Fibroblast of skin of left biceps (primary cell): Measurements from ENCODE around the gene SIDT1.

Experiments
- DNase-seq, 2 experiments: peaks; one replicate each; pipeline ENCODE4 v3.0.0-alpha.2; 2013; ENCODE audit warnings: low read depth in 2 of 2

SIDT1 gene

DNA sequence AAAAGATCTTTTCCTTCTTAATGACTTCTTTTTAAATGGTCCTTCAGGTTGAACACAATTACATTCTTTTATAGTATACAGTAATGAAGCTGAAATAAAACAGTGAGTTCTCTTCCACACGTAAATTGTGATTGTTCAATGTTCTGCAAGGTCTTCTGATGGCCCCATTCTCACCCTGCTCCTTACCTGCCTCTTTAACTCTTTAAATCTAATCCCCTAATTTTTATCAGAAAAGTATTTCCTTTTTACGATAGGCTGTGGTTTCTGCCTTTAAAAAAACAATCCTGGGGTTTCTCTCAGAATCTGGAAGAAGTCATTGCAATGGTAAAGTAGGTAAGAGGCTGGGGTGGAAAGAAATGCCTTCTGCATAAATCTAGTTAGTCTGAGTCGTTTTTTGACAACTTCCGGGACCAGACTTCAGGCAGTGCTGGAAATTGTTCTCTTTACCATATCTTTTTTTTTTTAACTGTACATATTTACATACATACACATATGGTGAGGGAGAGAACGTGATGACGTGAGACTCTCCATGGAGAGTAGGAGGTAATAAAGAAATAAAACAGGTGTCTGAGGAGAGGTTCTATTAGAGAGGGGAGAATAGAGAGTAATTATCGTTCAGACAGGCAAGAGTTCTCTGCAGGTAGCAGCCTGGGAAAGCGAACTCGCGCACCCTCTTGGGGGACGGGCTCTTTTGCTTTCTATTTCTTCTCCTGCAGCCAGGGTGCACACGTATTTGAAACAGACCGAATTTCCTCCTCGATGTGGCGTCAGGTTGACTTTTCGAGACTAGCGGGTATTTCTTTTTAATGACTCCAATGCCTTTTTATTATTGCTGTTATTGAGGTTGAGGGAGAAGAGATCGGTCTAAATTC is at the start of gene SIDT1:
Gene SIDT1, plus strand, starts transcription at position 730 of the 872 bp plus-strand sequence. CDS start 467 bp downstream, outside the sequence.
- DNase-seq, result no peak

DNA sequence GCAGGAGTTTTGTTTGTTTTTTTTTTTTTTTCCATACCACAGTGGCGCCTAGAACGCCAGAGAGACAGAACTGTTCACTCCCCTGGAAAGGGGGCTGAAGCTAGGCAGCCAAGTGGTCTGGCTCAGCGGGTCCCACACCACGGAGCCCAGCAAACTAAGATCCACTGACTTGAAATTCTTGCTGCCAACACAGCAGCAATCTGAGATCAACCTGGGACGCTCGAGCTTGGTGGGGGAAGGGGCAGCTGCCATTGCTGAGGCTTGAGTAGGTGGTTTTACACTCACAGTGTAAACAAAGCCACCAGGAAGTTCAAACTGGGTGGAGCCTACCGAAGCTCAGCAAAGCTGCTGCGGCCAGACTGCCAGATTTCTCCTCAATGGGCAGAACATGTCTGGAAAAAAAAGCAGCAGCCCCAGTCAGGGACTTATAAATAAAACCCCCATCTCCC is 47.2 kb upstream of the SIDT1 start:
- no peak for DNase-seq

DNA sequence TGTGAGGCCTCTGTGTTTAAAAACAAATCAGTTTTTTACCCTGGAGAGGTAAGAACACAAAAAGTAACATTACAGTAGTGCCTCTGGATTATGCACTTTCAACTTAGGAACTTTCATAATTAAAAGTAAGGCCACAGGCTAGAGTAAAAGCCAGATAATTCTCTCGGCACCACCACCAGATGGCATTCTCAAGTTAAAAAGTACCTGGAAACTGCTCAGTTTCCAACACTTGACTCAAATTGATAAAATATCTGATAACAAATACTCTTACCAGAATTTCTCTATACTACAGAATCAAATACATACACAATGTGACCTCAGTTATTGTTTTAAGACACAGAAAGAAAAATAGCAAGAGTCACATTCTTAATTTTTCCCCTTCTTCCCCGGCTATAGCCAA is 37.3 kb upstream of the SIDT1 start:
- DNase-seq, result no peak

DNA sequence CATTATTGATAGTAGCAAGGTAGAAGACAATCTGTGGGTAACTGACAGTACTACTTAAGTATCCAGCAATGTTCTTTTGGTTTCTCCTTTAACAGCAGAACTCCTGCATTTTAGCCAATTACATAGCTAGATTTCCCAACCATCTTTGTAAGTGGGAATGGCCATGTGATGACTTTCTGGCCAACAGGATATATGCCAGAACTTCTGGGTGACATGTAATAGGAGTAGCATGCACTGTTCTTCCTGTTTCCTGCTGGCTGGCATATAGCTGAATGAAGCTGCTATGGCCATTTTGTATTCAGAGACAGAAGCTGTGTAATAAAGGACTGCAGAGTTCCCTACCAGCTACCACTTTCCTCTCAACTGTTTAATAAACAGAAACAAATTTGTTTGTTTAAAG is 35.4 kb upstream of the SIDT1 start:
- no peak for DNase-seq

DNA sequence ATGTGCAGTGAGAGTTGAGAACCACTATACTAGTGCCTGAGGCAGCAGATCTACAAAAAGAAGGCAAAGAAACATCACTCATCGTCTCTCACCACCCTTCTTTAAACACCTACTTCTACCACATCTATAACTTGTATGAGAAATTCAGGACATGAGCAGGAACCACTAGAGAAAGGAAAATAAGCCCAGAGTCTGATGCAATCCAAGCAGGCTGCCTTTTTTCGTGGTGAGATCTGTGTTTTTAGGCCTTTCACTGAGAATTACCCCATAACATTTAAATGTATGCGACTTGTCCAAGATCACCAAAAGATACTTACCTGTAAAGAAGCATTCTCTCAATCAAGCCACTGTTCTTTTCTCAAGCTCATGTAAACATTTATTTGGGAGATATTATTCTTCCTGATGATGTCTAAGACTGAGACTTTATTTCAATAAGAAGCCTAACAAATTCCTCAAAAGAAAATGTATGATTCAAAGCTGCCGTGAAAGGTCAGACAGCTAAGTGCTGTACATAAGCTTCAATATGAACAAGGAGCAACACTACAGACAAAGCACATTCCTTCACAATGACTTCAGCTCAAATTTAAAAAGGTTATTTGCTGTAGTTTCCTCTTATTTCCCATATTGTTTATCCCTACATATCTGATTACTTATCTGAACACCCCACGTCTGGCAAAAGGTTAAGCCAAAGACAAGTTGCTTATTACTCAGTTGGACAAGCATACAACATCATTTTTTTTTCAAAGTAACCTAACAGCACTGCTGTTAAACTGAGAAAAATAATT is 33.9 kb upstream of the SIDT1 start:
- no peak for DNase-seq

DNA sequence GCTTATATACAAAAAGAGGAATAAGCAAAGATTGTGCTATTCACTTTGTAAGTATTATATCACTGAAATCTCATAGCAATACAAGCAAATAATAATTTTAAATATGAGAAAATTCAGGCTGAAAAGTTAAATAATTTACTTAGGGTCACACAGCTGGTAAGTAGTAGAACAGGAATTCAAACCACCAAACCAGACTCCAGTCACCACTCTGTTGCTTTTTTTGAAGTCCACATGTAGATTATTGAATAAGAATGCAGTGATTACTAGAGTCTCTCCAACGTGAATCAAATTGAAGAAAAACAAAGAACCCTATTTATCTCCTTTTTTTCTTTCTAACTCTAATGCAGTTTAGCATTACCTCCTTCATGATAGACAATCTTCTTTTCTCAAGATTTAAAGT is 33.3 kb upstream of the SIDT1 start:
- no peak for DNase-seq

DNA sequence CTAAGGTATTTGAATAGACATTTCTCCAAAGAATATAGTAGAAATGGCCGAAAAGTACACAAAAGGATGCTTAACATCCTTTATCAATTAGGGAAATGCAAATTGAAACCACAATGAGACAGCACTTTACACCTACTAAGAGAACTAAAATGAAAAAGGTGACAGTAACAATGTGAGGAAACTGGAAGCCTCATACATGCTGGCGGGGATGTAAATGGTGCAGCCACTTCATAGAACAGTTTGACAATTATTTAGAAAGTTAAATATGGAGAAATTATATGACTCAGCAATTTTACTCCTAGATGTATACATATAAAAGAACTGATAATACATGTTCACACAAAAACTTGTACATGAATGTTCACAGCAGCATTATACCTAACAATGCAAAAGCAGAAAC is 30.8 kb upstream of the SIDT1 start:
- no peak for DNase-seq

DNA sequence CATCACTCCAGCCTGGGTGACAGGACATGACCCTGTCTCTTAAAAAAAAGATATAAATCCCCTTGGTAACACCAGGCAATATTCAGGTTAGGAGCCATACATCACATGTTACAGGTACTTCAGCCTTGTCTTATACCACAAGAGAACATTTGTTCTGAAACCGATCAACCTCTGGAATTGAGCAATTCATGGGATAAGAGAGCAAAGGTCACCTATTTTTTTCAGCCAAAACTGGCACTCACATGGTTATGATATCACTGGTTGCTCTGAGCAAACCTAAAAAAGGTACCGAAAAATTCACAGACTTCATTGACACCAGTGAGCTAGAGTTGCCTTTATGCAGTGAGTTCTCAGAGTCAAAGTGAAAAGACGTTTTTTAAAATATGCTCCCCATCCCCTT is 26.5 kb upstream of the SIDT1 start:
- no peak for DNase-seq

DNA sequence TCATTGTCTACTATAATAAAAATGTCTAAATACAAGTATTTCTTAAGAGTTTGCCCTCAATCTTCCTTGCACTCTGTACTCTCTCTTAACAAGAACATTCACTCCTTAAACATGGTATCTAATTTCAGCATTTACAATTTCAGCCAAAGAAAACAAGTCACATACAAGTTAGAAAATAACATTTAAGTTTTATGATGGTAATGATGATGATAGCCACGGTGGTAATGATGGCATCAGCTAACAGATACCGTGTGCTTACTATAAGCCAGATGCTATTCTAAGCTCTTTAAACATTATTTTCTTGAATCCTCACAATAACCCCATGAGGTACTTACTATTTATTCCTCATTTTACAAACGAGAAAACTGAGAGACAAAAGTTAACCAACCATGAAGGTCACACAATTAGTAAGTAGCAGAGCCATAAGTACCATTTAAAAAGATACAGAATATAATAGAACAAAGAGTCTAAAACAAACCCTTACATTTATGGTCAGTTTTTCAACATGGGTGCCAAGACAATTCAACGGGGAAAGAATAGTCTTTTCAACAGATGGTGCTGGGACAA is 24.8 kb upstream of the SIDT1 start:
- DNase-seq, result no peak

DNA sequence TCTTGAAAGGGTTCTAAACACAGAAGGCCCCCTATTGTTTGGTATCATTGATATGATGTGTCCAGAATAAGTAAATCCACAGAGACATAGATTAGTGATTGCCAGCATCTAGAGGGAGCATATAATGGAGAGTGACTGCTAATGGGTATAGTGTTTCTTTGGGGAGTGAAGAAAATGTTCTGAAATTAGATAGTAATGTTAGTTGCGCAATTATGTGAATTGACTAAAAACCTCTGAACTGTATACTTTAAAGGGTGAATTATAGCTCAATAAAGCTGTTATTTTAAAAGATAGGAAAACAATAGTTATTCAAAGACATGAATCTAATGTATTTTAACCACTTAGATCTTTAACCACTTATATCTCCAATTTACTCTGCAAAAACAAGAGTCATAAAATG is 23.4 kb upstream of the SIDT1 start:
- DNase-seq, result no peak

DNA sequence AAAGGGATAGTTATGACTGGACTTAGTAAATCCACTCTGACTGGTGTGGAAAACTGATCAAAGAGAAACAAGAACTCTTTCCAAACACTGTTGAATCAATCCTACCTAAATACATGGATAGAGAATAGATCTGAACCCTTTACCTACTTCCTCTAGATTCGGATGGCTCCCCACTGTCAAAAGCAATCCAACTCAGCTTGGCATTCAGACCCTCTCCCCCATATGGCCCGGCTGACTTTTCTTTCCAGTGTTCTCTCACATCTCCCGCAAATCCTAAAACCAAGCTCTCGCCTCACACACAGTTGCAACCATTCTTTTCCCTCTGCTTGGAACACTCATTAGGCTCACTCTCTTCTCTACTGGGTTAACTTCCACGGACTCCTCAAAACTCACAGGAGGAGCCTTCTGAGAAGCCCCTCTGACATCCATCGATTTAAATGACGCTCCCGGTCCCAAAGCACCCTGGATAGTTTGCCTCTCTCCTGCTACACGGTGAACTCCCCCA is 18.0 kb upstream of the SIDT1 start:
- no peak for DNase-seq

DNA sequence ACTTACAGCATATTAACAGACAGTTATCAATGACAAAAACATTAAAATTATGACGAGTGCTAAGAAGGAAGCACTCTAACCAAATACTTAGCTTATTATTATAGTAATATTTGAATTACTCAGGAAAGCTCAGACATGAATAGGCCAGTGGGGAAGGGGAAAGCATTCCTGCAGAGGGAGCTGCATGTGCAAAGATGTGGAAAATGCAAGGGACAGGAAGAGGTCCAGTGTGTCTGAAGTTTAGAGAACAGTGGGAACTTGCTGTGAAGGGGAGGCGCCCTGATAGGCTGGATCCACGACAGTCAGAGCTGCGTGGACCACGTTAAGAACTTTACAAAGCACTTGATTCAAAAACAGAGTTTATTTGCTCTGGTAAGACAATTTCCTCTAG is 16.2 kb upstream of the SIDT1 start:
- DNase-seq, result no peak

DNA sequence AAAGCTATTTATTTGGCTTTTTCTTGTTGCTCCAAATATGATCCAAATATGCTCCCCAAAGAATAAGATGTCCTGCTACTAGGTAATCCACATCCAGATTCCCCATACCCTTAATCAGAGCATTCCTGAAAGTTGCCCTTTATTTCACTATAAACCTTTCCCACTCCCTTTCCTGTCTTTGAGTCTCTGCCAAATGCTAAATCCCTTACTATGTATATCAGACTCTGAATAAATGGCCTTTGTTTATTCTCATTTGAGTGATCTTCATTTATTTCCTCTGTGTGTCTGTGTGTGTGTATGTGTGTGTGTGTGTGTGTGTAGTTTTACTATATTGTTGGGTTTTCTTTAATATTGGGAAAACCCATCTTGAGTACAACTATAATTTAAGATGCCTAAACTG is 10.4 kb upstream of the SIDT1 start:
- DNase-seq, result no peak

DNA sequence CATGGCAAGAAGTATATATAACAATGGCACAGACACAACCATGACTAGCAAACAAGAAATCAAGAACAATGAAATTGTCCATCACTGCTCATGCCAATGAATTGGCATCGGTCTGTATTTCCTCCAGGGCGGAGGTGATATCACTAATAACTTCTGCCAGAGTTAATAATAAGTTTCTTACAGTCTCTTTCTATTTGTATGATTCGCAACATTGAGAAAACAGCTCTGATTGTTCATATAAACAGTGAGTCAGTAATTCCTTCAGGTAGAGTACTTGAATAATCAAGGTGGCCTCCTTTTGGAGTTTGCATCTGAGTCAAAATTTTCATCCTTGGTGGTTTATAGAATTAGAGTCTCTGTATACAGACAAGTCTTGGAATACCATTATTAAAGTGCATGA is 9.1 kb upstream of the SIDT1 start:
- DNase-seq, result no peak

DNA sequence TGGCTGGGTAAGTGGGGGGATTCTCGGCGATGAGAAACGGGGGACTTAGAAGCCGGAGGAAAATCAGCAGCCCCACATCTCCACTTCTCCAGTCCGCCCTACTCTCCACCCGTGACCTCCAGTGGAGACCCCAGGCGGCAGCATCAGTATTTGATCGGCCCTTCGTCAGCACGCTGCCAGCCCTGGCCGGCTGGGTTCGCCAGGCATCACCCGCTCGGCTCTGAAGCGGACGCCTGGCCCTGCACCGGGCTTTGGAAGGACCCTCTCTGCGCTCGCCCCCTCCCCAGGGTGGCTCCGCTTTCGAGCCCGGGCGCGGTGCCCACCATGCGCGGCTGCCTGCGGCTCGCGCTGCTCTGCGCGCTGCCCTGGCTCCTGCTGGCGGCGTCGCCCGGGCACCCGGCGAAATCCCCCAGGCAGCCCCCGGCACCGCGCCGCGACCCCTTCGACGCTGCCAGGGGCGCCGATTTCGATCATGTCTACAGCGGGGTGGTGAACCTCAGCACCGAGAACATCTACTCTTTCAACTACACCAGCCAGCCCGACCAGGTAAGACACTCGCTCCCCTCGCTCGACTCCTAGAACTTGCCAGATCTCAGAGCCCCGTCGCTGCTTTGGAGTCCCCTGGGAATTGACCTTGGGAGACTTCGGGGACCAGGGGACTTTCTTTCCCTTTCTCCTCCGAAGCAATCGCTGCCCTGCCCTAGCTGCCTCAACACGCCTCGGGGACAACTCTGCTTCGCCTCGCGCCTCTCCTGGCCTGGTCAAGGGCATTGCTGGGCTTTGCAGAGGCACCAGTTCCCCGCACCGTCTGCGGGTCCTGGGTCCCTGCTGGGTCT is 561 bp downstream of the SIDT1 start:
- no peak for DNase-seq

DNA sequence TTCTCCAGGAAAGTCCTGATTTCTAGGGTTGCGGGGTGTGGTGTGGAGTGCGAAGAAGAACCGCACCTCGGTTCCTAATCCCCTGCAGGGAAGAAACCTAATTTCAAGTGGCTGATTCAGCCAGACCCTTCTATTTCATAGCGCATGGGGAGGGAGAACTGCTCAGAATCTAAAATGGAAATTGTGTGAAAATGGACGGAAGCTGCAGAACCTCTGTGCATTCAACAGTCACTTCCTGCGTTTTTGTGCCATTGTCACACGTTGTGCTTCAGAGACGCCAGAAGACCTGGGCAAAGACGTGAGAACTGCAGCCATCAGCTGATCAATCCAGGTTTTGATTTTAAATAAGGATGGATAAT is 1.2 kb downstream of the SIDT1 start:
- no peak for DNase-seq

DNA sequence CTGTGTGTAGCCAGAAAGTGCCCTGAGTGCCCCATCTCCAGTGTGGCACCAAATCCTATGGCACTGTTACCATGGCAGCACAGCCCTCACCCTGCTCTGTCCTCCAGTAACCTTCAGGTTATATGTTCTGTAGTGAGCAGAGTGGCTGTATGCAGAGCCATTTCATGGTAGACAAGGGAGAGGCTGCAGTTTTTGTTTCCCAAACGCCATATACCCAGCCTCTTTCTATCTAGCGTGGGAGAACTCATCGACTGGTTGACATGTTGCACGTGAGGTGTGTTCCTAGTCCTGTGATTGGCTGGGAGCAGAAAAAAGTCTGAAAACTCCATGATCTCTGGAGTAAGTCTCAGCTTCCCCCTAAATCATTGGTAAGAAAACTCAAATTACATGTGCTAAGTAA is 2.0 kb downstream of the SIDT1 start:
- DNase-seq, result no peak

DNA sequence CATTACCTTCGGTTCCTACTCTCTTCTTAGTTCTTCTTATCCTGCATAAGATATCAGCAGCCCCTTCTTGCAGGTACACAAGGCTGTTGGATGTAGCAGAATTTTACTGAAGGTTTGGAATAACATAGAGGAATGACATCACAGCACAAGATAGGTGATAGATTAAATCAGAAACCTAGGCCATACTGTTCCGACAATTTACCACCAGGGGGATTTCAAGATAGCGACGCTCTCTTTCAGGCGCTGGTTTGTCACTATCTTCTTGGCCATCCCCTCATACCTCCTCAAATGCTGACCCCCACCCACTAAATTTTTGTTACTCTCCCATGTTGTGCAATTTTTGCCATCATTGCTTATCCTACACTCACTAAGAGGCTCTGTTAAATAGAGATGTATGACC is 3.5 kb downstream of the SIDT1 start:
- no peak for DNase-seq

DNA sequence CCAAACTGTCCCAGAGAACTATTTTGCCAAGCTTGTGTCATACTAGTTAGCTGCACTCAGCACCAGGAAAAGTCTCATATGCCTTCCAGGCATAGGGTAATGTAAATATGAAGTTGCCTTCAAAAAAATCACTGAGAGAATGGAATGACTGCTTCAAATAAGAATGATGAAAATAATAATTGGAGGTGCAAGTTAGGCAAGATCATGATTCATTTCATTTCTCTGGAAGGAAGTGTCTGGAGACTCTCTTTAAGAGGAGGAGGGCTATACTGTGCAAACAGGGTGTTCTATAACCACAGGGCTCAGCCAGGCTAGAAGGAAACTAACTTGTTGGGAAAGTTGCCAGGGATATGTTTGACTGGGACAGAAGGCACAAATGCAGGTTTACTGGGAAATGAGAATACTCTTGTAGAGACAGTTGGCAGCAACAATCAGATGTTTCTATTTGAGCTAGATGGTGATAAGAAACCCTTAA is 4.3 kb downstream of the SIDT1 start:
- no peak for DNase-seq

DNA sequence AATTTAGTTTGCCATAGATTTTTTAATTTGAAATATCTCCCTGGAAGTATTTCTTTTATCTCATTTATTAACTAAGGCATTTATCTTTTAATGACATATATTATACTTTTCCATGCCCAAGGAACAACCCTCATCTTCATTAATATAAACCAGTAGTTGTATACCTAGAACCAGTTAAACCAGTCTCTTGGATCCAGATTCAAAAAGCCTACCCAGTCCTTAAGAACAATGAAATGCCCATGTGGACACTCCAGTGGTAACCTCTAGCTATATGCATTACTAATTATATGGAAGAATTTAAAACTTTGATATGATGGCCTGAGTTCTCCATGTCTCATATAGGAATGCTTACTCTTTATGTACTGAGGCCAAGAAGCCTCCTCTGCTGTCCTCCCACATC is 4.8 kb downstream of the SIDT1 start:
- DNase-seq, result no peak

DNA sequence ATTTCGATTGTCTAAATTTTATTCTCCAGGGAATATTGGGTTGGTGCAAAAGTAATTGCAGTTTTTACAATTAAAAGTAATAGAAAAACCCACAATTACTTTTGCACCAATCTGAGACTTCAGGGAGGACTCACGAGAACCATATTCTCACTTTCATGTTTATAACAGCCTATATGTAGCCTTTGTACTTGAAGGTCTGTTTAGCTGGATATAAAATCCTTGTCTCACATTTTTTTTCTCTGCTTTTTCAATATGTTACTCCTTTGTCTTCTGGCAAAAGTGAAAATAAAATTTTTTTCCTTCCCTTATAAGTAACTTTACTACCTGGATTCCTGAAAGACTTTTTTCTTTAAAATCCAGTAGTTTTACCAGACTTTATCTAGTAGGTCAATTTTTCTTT is 9.2 kb downstream of the SIDT1 start:
- DNase-seq, result no peak

DNA sequence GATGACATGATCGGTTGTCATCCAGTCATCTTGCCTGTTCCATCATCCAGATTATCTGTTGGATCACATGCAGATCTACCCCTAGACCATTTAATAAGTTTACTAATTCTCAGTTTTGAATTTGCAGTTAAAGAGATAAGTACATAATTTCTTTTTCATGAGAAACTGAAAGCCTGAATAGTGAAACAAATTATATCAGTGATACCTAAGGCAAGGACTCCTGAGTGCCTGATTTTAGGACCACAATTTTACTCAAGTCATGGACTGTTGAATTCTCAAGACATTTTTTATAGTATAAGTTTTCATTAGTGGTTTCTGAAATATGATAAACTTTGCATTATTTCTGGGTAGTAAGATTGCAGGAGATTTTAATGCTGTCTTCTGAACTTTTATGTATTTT is 13.2 kb downstream of the SIDT1 start:
- no peak for DNase-seq
